HG03521 (cell line): ENCODE data around the gene TAS2R16.
"Not testable (repeated sequence)": the region's sequence is repeated elsewhere in the genome, so short reads cannot be mapped to it uniquely, and the experiment has no call there.

Experiments used
- ATAC-seq: cut with Tn5 transposase; IDR thresholded peaks from one replicate; pipeline ENCODE4 v1.9.1; 2021; ENCODE audit warnings: mild to moderate bottlenecking, moderate library complexity; ENCODE audit not compliant: unreplicated experiment

The TAS2R16 gene

GRCh38 chr7:122974229-122974628 is 21.3 kb downstream of the TAS2R16 start:
- no peak for ATAC-seq

- no peak for ATAC-seq
Observed at GRCh38 chr7:122972056-122972455, 23.4 kb downstream of the TAS2R16 start.

- no peak for ATAC-seq
Observed at GRCh38 chr7:122970740-122971725, 24.5 kb downstream of the TAS2R16 start.

- no peak for ATAC-seq
Observed at GRCh38 chr7:122968389-122968788, 27.1 kb downstream of the TAS2R16 start.

GRCh38 chr7:122965306-122965705 is 30.2 kb downstream of the TAS2R16 start:
- ATAC-seq, result no peak

- ATAC-seq, result not testable (repeated sequence)
Observed at GRCh38 chr7:122953678-122954077, 41.8 kb downstream of the TAS2R16 start.

GRCh38 chr7:122951006-122951405 is 44.5 kb downstream of the TAS2R16 start:
- ATAC-seq, result no peak

GRCh38 chr7:122949186-122949585 is 46.3 kb downstream of the TAS2R16 start:
- ATAC-seq, result no peak
